Gastroesophageal sphincter (tissue), 3 donors: Measurements from ENCODE around the gene TMEM185B.

Experiments
- POLR2A ChIP-seq, 2 donors: fragments of 450-650 bp; IDR thresholded peaks; one replicate each; pipeline ENCODE4 v1.6.1; 2017; ENCODE audit warnings: antibody characterized with exemption in 2 of 2, mild to moderate bottlenecking in 2 of 2, moderate library complexity in 1 of 2
- POLR2AphosphoS5 ChIP-seq: sonication (generic); formaldehyde crosslinking; IDR thresholded peaks from one replicate; pipeline ENCODE4 v1.6.1; 2017; ENCODE audit warnings: antibody characterized with exemption
- TF ChIP-seq, protein P1 (sequence below), 4 experiments: fragments of 200-600 bp in 2 of 4; fragments of 450-650 bp in 2 of 4; sonication (generic) in 1 of 4; IDR thresholded peaks; one replicate each; pipeline ENCODE4 v1.5.1; 2017 to 2019; ENCODE audit warnings: antibody characterized with exemption in 4 of 4, mild to moderate bottlenecking in 2 of 4, moderate library complexity in 2 of 4

DNA sequence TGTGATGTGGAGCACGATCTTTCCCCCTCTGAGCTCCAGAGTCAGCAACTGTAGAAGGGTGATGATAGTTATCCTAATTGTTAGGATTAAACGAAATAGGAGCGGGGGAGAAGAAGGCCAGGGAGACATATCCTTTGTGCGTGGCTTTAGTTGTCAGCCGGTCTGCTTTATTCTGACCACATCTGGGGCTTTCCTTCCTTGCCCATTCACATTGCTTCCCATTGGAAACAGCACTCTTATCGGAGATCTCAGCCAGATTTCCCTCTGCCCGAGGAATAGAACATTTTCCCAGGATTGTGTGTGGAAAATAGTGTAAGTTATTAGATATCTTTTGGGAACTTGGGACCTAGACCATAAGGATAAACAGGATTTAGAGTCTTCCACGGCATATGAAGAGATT lies 31.0 kb upstream of the TMEM185B start:
- TF ChIP-seq POLR2AphosphoS5 (no peak), POLR2A (IDR thresholded peaks at IDR 0.05) (no peak)
- TF ChIP-seq, protein P1, sequence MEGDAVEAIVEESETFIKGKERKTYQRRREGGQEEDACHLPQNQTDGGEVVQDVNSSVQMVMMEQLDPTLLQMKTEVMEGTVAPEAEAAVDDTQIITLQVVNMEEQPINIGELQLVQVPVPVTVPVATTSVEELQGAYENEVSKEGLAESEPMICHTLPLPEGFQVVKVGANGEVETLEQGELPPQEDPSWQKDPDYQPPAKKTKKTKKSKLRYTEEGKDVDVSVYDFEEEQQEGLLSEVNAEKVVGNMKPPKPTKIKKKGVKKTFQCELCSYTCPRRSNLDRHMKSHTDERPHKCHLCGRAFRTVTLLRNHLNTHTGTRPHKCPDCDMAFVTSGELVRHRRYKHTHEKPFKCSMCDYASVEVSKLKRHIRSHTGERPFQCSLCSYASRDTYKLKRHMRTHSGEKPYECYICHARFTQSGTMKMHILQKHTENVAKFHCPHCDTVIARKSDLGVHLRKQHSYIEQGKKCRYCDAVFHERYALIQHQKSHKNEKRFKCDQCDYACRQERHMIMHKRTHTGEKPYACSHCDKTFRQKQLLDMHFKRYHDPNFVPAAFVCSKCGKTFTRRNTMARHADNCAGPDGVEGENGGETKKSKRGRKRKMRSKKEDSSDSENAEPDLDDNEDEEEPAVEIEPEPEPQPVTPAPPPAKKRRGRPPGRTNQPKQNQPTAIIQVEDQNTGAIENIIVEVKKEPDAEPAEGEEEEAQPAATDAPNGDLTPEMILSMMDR (IDR thresholded peaks at IDR 0.05): no peak
